Non-pigmented ciliary epithelial cell (primary cell): ENCODE results near the gene CAPN14.

Experiments
- DNase-seq: peaks from one replicate; pipeline ENCODE4 v3.0.0-alpha.2; 2010; ENCODE audit warnings: low read depth

The CAPN14 gene

GRCh38 chr2:31217465-31218200, at the start of gene CAPN14:
Gene CAPN14 (minus strand): TSS chr2:31217515. CDS start chr2:31205447, 12,068 bp downstream.
- DNase-seq, result no peak

- no peak for DNase-seq
Measured at GRCh38 chr2:31266804-31267203, 49.5 kb upstream of the CAPN14 start.

- DNase-seq, result no peak
Measured at GRCh38 chr2:31265234-31265633, 47.9 kb upstream of the CAPN14 start.

GRCh38 chr2:31263636-31264190, 46.4 kb upstream of the CAPN14 start:
- DNase-seq, result no peak

- DNase-seq, result no peak
Measured at GRCh38 chr2:31260870-31261269, 43.6 kb upstream of the CAPN14 start.

- DNase-seq, result no peak
Measured at GRCh38 chr2:31259075-31259474, 41.8 kb upstream of the CAPN14 start.

- no peak for DNase-seq
Measured at GRCh38 chr2:31258351-31258750, 41.0 kb upstream of the CAPN14 start.

- no peak for DNase-seq
Measured at GRCh38 chr2:31256611-31257382, 39.5 kb upstream of the CAPN14 start.

- no peak for DNase-seq
Measured at GRCh38 chr2:31255911-31256571, 38.7 kb upstream of the CAPN14 start.

GRCh38 chr2:31254237-31255203, 37.2 kb upstream of the CAPN14 start:
- DNase-seq, result no peak

- DNase-seq, result no peak
Measured at GRCh38 chr2:31253356-31254131, 36.2 kb upstream of the CAPN14 start.

- no peak for DNase-seq
Measured at GRCh38 chr2:31251851-31252250, 34.5 kb upstream of the CAPN14 start.

- no peak for DNase-seq
Measured at GRCh38 chr2:31251018-31251417, 33.7 kb upstream of the CAPN14 start.

- DNase-seq, result no peak
Measured at GRCh38 chr2:31249009-31249690, 31.8 kb upstream of the CAPN14 start.

- DNase-seq, result no peak
Measured at GRCh38 chr2:31248139-31248538, 30.8 kb upstream of the CAPN14 start.

- DNase-seq, result no peak
Measured at GRCh38 chr2:31247711-31248110, 30.4 kb upstream of the CAPN14 start.

- no peak for DNase-seq
Measured at GRCh38 chr2:31246184-31246852, 29.0 kb upstream of the CAPN14 start.

- DNase-seq, result no peak
Measured at GRCh38 chr2:31244101-31244500, 26.8 kb upstream of the CAPN14 start.

GRCh38 chr2:31243053-31243452, 25.7 kb upstream of the CAPN14 start:
- no peak for DNase-seq
